GM18870 (cell line): ENCODE data around the gene ACADVL.
A peak's percentile ranks its signal among the peaks of the same experiment; 100 is the strongest.

ENCODE experiments used
- ATAC-seq: cut with Tn5 transposase; IDR thresholded peaks from one replicate; pipeline ENCODE4 v1.9.1; 2021; ENCODE audit warnings: moderate library complexity; ENCODE audit not compliant: unreplicated experiment

The ACADVL gene

GRCh38 chr17:7250695-7251627, 31.2 kb downstream of the ACADVL start:
- ATAC-seq = no peak

- peak; percentile 86 for ATAC-seq
These were observed 32.0 kb downstream of the ACADVL start, which contains the start of gene CTDNEP1 for GRCh38 chr17:7251661-7252175. CTDNEP1 (minus strand) TSS chr17:7251734; CDS start chr17:7251296, 438 bp downstream.

GRCh38 chr17:7252176-7253043, 32.7 kb downstream of the ACADVL start, which contains the start of gene ELP5:
ELP5 (plus strand) TSS chr17:7252215; CDS start chr17:7252551, 336 bp downstream.
- ATAC-seq = peak; percentile 46

GRCh38 chr17:7253082-7253481, 33.3 kb downstream of the ACADVL start:
- ATAC-seq = no peak

- ATAC-seq = no peak
These were observed 34.8 kb downstream of the ACADVL start for GRCh38 chr17:7254511-7254910.

- no peak for ATAC-seq
These were observed 37.2 kb downstream of the ACADVL start for GRCh38 chr17:7256766-7257456.

- no peak for ATAC-seq
These were observed 39.2 kb downstream of the ACADVL start for GRCh38 chr17:7258731-7259554.

- no peak for ATAC-seq
These were observed 39.8 kb downstream of the ACADVL start for GRCh38 chr17:7259555-7259889.

GRCh38 chr17:7260151-7260550, 40.4 kb downstream of the ACADVL start:
- no peak for ATAC-seq

- no peak for ATAC-seq
These were observed 41.1 kb downstream of the ACADVL start for GRCh38 chr17:7260651-7261378.

GRCh38 chr17:7261379-7262191, 41.8 kb downstream of the ACADVL start:
- ATAC-seq = no peak

GRCh38 chr17:7262192-7262934, 42.6 kb downstream of the ACADVL start, which contains the start of gene CLDN7:
CLDN7 (minus strand) TSS chr17:7262478; CDS start chr17:7262043, 435 bp downstream.
- ATAC-seq = no peak

- no peak for ATAC-seq
These were observed 43.4 kb downstream of the ACADVL start for GRCh38 chr17:7262935-7263800.

GRCh38 chr17:7263801-7264078, 44.0 kb downstream of the ACADVL start:
- ATAC-seq = no peak

GRCh38 chr17:7266784-7267183, 47.0 kb downstream of the ACADVL start:
- ATAC-seq = no peak
